CD4-positive, alpha-beta T cell treated with Interleukin-15 for 1 hour (primary cell): ENCODE data around the gene HIVEP1.

Source experiments
- DNase-seq: peaks from one replicate; pipeline ENCODE4 v3.0.0-alpha.2; 2020

Gene HIVEP1

DNA sequence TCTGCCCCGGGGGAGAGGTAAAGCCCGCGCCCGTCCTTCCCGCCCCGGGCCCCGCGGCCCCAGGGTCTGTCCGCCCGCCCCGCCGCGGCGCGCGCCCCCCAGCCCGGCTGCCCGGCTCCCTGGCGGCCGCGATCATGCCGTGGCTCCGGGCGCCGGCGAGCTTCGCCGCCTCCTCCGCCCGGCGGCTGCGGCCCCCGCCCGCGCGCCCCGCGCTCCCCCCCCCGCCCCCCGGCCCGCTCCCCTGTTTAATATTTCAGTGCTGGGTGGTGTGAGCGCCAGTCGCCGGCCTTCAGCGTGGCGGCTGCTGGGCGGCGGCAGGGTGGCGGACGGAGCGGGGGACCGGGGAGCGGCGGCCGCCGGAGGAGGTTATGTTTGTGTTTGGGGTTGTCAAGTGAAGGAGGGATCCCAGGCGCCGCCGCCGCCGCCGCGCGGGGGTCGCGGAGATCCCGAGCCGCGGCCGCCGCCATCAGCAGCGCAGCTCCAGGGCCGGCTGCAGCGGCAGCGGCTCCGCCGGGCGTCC, at the start of gene HIVEP1:
TSS of gene HIVEP1 (plus strand) at position 275 of the 520 bp plus-strand sequence. CDS start 3,317 bp downstream, outside the sequence.
- DNase-seq: peak; percentile 21

GRCh38 chr6:11963756-11964500, 48.2 kb upstream of the HIVEP1 start:
- no peak for DNase-seq

DNA sequence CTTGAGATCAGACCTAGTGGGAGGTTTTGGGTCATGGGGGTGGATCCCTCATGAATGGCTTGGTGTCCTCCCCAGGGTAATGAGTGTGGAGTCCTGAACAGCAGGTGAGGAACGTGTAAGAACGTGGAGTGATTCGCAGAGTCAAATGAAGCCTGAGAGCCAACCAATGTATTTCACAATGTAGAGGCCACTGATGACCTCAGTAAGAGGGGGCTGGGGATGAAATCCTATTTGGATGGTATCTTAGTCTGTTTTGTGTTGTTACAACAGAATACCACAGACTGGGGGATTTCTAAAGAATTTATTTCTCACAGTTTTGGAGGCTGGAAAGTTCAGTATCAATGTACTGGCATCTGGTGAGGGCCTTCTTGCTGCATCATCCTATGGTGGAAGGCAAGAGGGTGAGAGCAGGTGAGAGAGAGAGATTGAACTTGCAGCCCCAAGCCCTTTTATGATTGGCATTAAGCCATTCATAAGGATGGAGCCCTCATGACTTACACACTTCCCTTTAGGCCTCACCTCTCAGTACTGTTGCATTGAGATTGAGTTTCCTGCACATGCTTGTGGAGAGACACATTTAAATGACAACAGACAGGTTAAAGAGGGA, 47.3 kb upstream of the HIVEP1 start:
- no peak for DNase-seq

DNA sequence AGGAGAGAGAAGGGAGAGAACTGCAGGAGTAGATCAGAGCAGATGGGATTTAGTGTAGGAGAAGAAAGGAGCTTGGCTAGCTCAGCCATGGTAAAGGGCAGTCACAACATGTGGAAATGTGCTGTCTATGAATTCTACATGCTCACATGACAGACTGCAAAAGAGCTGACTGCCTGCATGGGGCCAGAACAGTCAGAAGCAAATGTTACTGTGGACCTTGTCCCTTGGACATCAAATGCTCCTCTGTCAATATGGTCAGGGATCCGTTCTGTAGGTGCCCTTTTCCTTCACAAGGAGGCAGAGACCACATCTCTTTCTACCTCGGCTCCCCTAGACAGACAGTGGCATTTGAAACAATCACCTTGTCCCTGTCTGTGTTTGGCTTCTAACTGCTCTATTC, 46.6 kb upstream of the HIVEP1 start:
- no peak for DNase-seq

GRCh38 chr6:11968241-11968806, 43.8 kb upstream of the HIVEP1 start:
- no peak for DNase-seq

GRCh38 chr6:11969092-11969491, 43.0 kb upstream of the HIVEP1 start:
- DNase-seq: no peak

DNA sequence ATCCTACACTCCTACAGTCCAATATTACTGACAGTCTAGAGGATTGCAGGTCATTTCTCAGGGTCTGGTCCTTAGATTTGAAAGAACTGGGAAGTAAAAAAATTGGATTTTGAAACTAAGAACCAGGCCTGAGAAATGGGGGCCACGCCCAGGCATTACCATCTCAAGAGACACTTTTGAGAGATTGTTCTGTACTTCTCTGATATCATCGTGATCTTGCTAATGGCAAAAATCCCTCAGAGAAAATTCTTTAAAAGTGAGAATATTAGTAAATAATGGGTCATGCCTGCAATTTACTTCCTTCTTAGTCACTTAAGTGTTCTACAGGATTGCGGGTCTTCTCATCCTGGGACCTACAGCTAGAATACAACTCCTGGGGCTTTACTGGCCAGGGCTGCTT, 42.0 kb upstream of the HIVEP1 start:
- no peak for DNase-seq

- no peak for DNase-seq
Measured at GRCh38 chr6:11971154-11971553, 41.0 kb upstream of the HIVEP1 start.

DNA sequence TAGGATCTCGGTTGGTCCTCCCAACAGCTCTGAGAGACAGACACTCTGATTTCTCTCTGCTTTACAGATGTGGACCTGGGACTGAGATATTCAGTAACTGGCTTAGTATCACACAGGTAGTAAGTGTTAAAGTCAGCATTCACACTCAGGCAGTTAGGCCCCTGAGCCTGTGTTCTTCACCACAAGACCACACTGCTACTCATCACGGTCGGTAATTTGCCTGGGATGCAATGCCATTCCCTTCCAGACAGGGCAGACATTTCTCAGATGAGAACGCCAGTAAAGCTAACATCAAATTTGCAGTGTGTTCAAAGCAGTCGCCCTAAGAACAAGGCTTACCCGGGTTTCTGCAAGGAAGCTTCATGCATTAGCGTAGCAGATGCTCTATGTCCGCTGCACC, 39.8 kb upstream of the HIVEP1 start:
- DNase-seq: no peak

DNA sequence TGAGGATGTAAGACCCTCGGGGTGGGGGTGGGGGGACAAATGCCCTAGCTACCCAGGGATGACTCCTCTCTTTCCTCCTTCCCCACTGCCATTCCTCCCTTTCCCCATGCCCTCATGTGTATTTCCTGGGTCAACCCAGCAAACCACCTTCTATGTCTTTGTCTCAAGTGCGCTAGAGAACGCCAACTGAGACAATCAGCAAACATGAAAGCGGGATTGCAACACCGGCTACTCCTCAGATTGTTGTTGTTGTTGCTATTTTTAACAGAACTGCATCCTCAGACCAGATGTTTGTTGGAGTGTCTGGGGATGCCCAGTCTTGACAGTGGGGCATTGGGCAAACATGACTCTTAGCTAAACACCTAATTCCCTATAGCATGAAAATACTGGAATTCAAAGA, 39.3 kb upstream of the HIVEP1 start:
- no peak for DNase-seq

- no peak for DNase-seq
Measured at GRCh38 chr6:11973238-11973637, 38.9 kb upstream of the HIVEP1 start.

GRCh38 chr6:11974089-11974488, 38.0 kb upstream of the HIVEP1 start:
- no peak for DNase-seq

DNA sequence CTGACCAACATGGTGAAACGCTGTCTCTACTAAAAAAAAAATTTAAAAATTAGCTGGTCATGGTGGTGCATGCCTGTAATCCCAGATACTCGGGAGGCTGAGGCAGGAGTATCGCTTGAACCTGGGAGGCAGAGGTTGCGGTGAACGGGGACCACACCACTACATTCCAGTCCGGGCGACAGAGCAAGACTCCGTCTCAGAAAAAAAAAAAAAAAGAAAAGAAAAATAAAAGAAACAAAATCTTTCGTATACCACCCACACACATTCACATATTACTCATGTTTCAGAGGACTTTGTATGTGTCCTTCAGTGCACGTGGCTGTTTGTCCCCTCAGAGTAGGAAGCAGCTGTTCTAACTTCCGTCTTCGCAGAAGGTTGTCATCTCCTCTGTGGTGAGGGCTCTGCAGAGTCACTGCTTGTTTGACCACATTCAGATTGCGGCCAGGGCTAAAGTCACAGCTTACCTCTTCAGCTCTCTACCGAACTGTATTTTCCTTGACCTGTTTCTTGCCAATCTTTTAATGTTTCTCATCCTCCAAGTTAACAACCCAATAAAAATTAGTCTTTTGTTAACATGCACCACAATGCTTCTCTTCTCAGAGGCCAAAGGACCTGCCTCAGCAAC, 36.6 kb upstream of the HIVEP1 start:
- peak; percentile 79 for DNase-seq

GRCh38 chr6:11976489-11976888, 35.6 kb upstream of the HIVEP1 start:
- DNase-seq: no peak

GRCh38 chr6:11977193-11977592, 34.9 kb upstream of the HIVEP1 start:
- no peak for DNase-seq

GRCh38 chr6:11977738-11978137, 34.4 kb upstream of the HIVEP1 start:
- DNase-seq: no peak

DNA sequence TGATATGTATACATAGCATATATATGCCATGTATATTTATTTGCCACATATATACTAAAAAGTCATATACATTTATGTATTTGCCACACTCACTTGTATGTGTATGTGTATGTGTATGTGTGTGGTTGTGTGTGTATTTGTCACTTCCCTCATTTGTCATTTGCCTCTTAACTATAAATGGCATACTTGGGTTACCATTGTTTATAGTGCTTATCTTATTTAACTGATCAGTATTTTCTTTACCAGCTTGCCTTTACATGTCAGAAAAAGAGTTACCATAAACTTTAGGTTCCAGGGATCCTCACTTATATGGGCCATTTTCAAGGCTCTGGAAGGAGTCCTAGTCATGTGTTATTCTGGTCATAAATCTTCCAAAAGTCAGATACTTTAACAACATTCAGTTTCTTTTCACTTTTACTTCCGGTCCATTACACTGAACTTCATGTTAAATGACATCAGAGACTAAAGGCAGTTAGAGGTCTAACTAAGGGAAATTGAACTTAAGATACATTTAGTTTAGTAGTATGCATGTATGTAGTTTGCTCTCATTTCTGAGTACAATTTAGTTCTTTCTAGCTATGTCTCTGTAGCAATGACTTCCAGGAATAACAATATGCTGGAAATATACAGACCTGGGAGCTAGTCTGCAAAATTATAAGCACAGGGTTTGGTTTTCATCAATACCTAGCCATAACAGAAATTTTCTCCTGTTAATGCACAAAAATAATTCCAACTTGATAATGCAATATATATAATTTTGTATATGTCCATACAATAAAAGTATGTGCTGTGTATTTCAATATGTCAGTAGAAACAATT, 33.7 kb upstream of the HIVEP1 start:
- DNase-seq: no peak

DNA sequence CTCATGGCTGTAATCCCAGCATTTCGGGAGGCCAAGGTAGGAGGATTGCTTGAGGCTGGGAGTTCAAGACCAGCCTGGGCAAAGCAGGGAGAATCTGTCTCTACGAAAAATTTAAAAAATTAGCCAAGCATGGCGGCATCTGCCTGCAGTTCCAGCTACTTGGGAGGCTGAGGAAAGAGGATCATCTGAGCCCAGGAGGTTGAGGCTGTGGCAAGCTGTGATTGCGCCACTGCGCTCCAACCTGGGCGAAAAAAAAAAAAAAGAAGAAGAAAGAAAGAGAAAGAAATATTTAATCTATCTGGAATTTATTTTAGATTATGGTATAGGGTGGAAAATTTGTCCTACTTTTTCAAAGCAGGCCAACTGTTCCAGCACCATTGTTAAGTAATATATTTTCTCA, 32.2 kb upstream of the HIVEP1 start:
- no peak for DNase-seq

- DNase-seq: no peak
Measured at GRCh38 chr6:11983306-11983705, 28.8 kb upstream of the HIVEP1 start.

DNA sequence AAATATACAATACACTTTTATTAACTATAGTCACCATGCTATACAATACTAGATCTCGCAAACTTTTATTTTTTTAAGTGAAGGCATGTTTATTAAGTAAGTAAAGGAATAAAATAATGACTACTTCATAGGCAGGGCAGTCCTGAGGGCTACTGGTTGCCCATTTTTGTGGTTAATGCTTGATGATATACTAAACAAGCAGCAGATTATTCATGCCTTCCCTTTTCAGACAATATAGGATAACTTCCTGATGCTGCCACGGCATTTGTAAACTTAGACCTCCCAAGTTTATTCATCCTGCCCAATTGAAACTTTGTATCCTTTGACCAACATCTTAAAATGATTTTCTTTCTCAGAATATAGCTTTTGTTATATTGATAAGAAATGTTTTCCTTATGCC, 24.7 kb upstream of the HIVEP1 start:
- DNase-seq: no peak

- no peak for DNase-seq
Measured at GRCh38 chr6:11989386-11989785, 22.7 kb upstream of the HIVEP1 start.

GRCh38 chr6:11992086-11992485, 20.0 kb upstream of the HIVEP1 start:
- no peak for DNase-seq
